NCI-H2029 (cell line): ENCODE measurements around the gene PLPP3.
A peak's percentile ranks its signal among the peaks of the same experiment; 100 is the strongest.

Experiments used
- DNase-seq: peaks from one replicate; lab custom pipeline; 2025; lab: John Stamatoyannopoulos, UW

Gene PLPP3

DNA sequence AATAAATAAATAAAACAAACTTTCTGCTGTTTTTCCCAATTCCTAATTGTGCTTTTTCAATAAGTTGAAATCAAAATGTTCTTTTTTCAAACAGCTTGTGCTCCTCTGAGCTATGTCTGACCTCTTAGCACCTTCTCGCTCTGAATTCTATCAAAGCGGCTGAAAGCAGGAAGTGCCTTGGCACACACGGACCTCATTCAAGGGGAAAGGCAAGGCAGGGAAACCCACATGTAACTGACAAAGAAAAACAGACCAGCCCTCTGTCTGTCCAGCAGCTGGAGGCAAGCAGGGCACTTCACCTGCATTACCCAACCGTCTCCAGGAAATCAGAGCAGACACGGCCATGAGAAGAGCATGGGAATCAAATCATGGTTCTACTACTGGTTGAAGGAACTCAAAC lies 56.7 kb downstream of the PLPP3 start:
- DNase-seq: peak; percentile 72

- no peak for DNase-seq
Measured at GRCh38 chr1:56520016-56520601, 59.3 kb downstream of the PLPP3 start.

GRCh38 chr1:56517404-56518130 lies 61.8 kb downstream of the PLPP3 start:
- no peak for DNase-seq

DNA sequence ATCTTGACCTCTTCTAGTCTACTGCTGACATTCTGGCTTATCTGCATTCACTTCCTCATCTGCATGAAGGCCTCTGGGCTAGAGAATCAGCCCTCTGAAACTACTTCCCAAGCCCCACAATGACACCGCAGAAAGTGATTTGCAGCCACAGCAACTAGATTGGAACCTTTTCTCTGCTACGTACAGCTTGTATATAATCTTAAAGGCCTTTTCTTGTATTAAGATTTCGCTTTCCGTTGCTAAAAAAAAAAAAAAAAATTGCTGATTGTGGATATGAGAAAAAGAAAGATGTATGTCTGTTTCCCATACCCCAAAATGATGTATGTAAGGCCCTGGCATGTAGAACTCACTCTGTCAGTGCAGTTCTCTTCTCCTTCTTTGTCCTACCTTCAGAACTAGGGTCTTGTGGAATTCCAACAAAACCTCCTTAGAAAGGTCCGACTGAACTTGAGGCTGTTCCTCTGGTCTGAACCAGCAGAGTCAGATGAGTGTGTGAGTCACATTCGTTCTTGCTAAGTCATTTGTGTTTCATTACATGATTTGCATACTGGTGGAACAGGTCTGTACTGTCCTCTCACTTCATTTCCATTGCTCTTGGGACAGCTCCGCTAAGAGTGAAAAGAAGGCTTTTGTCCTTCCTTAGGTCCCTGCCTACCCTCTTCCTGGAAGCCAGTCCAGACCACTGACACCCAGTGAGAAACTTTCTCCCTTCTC lies 62.7 kb downstream of the PLPP3 start:
- peak; percentile 84 for DNase-seq

DNA sequence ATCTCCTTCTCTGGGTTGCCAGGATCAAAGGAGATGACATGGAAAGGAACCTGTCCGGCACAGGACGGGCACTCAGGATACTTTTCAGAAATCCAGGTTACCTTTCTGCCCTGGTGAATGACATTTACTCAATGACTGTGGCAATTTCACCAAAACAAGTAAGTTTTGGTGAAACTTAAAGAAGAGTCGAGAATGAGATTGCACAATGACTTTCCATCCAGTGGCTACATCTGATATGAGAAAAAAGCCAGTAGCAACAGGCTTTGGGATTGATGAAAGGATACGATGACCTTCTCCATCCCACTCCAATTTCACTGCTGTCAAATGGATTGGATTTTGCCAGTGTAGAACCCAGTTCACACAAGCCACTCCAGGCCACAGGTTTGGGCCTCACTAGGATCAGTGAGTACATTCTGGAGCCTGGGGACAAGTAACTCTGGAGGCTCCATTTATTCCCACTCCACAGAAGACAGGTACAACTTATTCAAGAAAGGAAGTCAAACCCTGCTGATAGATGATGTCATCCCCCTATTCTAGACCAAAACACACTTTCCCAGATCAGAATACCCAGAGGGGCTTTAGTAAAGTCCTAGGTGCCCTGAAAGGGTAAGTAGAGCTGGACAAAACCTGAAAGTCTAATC lies 63.3 kb downstream of the PLPP3 start:
- DNase-seq: no peak

- no peak for DNase-seq
Measured at GRCh38 chr1:56512724-56513494, 66.5 kb downstream of the PLPP3 start.

DNA sequence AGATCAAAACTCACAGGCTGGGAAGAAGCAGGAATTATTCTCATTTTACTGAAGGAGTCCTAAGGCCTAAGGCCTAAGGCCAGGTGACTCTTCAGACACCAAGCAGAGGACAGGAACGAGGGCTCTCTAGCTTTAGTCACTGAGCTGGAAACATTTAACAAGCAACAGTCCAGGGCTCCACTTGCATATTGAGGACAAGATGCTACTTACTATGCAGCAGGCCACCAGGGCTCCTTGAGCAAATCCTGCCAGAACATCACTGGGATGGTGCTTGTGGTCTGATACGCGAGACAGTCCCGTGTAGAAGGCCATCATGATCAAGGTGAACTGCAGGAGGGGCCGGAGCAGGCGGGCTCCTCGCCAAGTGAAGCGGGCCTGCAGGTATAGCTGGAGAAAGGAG lies 67.6 kb downstream of the PLPP3 start:
- DNase-seq: no peak

DNA sequence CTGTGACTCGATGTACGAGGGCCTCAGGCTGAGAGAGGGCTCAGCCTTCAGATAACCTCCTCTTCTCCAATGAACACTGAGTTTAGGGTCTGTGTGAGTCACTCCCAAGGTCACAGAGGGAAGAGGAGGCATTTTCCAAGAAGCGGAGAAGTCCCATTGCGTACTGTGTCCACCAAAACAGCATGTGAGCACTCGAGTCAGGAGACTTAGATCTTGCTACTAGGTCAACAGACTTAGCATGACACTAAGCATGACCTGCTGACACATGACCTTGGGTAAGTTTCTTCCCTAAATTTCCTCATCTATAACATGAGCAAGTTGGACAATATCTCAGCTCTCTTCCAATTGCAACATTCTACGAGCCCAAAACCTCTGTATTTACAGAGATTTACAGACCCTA lies 68.0 kb downstream of the PLPP3 start:
- no peak for DNase-seq

DNA sequence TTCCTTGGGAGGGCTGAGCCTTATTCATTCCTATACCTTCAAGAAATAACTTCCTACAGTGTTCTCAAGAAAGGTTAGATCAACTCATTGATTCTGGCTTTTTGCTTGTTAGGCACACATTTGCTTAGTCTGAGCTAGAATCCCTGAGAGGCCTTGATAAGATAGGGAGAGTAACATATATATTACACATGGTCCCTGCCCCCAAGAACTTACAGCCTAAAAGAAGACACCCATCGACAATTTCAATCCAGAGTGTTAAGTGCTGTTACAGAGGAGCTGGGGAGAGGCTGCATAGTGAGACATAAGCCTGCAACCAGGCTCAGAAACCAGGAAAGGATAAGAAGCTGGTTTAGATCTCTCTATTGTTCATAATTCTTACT lies 68.7 kb downstream of the PLPP3 start:
- DNase-seq: no peak

DNA sequence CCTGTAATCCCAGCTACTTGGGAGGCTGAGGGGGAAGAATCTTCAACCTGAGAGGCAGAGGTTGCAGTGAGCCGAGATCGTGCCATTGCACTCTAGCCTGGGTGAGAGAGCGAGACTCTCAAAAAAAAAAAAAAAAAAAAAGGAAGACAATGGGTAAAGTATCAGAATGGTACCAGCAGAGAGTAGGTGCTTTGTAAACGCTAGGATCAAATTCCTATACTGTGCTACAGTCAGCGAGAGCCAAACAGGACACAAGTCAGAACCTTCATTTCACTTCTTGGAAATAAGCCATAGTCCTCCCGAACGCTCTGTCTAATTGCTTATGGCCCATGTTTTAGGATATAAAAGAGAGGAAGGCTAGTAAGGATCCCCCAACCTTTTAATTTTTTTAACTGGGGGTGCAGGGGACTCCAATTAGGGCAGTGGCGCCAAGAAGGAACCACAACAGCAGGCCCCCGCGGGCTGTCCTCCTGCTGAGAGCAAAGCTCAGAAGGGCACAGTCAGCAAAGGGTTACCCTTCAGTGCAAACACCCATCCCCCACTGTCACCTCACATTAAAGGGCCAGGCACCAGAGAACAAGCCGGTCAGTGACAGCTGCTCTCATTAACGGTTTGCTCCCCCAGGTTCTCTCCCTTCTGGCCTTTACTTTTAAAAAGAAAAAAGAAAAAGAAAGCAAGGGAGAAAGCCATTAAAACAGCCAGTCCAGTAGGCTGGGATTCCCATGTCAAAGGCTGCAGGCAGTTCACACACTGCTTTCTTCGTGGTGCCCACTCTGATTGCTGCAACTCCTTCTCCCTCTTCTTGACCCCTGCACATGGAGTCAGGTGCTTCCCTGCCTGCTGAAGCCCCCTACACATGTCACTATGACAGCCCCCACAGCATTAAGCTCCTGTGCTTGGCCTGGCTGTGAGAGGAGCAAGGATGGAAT lies 69.4 kb downstream of the PLPP3 start:
- no peak for DNase-seq

DNA sequence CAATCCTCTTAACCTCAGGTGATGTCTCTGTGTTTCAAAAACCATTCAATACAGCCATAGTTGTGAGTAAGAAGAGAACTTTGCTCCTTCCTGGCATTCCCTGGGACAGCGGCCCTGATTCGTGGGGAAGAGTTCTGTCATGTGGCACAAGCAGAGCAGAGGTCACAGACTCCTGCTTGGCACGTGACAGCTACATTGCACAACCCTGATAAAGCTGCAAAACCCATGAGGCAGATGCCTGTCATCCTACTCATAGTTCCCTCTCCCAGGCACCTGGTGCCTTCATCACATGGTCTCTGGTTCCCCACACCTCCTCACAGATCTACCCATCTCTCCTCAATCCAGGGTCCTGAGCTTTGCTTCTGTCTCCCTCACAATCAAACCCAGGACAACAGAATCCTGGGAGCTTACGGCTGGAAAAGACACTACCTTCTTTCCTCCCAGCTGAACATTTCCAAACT lies 70.8 kb downstream of the PLPP3 start:
- no peak for DNase-seq

GRCh38 chr1:56507925-56508522 lies 71.3 kb downstream of the PLPP3 start:
- no peak for DNase-seq

GRCh38 chr1:56506951-56507491 lies 72.3 kb downstream of the PLPP3 start:
- no peak for DNase-seq

DNA sequence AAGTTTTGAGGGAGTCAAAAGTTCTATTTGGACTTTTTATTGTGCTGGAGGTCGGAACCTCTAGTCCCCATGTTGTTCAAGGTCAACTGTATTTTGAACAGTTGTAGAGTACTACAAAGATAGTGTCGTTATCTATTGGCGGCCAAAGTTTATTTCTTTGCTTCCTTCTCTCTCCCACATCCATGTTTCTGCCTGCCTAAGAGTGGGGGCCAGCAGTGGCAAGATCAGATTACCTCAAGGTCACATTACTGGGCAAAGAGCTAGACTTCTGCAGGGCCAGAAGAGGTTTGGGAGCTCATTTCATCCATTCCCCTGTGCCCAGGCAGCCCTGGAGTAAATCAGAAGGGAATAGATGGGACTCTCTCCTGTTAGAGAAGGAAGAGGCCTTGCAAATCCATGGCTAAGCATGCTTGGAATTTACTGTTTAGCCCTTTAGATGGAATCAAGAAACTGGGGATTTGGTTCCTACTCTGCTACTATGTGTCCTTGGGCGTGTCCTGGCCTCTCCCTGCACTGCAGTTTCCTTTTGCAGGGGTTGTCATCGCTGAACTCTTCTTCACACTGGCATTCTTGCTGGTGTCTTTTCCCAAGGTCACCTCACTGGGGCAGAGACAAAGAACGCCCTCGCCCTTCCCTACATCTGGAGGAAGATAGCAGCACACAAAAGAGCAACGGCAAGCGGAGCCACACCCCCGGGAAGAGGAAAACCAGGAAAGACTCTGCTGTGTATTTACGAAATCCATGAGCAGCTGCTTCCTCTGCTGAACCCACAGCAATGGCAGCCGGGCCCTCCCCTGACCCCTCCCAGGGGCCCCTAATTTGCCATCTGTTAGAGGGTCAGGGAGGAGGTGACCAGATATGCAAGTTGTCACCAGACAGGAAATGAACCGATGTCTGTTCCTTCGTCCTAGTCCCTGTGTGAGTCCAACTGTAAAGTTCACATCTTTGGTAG lies 73.3 kb downstream of the PLPP3 start:
- DNase-seq: no peak

- no peak for DNase-seq
Measured at GRCh38 chr1:56502700-56503245, 76.6 kb downstream of the PLPP3 start.

- no peak for DNase-seq
Measured at GRCh38 chr1:56501888-56502287, 77.5 kb downstream of the PLPP3 start.

DNA sequence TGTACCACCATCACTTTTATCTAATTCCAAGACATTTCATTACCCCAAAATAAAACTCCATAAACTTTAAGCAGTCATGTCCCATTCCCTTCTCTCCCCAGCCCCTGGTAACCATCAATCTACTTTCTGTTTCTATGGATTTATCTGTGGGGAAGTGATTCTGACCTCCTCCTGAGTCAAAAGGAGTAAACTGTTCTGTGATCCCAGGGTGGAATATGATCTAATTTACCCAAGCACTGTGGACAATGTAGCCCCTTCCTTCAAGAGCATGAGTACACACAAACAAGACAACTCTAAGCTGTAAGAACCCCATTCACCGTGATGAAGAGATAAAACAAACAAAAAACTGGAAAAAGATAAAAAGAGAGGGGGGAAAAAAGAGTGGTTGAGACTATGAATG lies 77.9 kb downstream of the PLPP3 start:
- DNase-seq: peak; percentile 70
